Epidermal melanocyte (primary cell): ENCODE results near the gene LZTR1.
"Not testable (repeated sequence)": the region's sequence is repeated elsewhere in the genome, so short reads cannot be mapped to it uniquely, and the experiment has no call there.

Experiments used
- DNase-seq: peaks from one replicate; pipeline ENCODE4 v3.0.0; 2011; ENCODE audit warnings: low spot score; ENCODE audit not compliant: insufficient read length

LZTR1 gene

DNA sequence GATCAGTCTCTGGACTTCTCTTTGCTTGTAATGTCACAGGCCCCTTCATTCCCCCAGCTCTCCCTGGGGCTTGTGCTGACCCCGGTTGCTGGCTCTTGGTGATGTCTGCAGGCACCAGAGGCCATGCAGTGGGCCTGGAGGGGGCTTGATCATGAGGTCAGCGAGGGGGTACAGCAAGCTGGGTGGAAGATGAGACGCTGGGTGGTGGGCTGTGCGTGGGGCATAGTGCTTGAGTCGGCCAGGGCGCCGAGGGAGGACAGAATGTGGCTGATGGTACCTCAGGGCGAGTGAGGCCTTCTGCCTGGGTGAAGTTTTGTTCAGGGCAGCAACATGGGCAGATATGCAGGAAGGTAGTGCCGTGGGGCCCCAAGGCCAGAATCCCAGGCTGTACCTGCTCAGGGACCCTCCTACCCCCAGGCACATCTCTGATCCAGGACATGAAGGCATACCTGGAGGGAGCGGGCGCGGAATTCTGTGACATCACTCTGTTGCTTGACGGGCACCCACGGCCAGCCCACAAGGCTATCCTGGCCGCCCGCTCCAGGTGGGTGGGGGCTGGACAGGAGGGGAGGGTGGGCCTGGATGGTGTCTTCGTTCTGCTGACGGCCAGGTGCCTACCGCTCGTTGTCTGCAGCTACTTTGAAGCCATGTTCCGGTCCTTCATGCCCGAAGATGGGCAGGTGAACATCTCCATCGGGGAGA lies 13.4 kb downstream of the LZTR1 start:
- DNase-seq: no peak

DNA sequence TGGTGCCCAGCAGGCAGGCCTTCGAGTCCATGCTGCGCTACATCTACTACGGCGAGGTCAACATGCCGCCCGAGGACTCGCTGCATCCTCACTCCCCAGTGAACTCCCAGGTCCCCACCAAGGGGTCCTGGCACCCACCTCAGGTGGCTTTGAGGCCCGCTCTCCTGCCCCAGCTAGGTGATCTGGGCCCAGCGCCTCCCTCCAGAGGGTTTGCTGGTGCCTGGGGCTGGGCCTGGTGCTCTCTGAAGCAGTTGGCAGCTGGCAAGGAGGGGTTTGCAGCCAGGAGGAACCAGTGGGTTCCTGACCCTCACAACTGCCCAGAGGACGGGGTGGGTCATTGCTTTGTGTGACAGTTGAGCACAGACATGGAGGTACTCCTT lies 13.9 kb downstream of the LZTR1 start:
- no peak for DNase-seq

DNA sequence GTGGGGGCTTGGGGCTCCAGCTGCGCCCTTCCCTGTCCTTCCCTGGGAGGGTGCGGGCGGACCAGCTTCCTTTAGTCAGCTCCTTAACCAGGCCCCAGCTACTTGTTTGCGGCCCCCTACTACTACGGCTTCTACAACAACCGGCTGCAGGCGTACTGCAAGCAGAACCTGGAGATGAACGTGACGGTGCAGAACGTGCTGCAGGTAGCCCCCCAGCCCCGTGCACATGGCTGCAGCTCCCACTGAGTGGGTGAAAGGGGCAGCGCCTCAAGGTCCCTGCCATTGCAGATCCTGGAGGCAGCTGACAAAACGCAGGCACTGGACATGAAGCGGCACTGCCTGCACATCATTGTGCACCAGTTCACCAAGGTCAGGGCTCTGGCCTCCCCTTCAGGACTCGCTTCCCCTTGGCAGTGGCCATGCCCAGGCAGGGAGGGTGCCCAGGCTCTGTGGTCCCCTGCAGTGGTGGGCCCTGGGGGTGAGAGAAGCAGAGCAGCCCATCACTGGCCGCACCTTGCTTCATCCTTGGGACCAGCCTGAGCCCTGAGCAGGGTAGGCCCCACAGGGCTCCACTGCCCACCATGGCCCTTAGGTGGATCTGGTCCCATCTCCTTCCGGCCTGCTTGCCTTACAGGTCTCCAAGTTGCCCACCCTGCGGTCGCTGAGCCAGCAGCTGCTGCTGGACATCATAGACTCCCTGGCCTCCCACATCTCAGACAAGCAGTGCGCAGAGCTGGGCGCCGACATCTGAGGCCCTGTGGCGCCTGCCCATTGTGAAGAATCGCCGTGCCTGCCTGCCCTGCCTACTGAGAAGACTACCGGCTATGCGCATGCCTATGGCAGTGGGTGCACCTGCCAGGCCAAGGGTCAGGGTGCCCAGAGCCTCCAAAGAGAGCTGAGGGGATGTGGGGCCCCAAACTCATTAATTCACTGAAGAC lies 14.8 kb downstream of the LZTR1 start:
- DNase-seq: no peak

DNA sequence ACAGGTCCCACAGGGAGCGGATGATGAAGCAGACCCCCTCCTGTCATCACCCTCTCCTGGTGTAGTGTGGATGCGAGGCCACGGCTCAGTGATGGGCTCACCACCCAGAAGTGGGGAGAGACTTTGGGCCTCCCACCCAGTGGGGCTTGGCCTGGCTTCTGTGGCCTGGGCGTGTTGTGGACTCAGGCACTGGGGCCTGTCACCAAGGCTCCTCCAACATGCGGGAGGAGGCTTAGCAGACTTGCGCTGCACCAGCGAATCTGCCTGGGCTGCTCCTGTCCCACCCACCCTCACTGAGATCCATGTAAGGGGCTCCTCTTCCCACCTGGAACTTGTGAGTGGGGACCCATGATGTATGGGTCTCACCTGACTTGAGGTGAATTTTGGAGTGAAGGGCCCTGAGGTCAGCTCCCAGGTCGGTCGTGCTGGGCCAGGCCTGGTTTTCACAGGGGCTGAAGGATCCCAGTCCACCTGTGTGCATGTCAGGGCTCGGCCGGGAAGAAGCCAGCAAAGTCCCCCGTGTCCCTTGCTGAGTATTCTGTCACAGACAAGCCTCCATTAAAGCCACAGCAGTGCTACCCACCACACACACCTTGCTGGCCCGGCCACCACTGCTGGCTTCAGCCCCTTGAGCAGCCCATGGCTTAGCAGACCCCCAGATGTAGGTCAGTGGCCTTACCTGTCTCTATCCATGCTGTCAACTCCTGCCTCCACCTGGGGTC lies 15.6 kb downstream of the LZTR1 start:
- no peak for DNase-seq

DNA sequence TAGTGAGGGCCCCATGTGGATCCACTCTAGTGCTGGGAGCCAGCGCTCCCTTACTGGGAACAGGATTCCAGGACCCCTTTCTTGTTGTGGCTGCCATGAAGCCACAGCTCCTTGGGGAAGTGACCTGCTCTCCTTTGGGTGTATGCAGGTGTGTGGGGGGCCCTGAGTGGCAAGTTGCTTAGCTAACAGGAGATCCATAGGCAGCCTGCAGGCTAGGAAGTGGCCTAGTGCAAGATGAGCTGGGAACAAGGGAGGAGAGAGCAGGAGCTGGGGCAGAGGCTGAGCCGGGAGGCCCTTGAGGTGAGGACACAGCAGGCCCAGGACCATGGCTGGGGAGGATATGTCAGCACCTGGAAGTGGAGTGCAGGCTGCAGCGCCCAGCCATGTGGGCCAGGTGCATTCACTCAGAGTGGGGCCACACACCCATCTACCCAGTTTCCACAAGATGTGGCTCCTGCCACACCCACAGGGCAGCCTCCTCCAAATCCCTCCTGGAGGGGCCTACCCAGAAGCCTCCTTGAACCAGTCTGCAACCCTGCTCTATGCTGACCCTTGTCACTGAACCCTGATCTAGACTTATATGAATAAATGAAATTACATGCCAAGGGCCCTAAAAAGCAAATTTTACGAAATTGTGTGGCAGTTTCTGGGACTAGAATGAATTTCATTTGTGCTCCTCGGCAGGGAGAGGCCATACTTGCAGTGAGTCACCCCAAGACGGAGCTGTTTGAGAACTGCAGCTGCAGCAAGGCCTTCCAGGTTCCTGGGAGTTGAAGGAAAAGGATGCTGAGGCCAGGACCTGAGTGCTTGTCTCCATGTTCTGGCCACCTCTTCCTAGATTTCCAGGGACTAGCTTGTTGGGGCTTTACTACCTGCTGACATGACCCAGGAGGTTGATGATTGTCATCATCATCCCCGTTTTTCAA lies 16.6 kb downstream of the LZTR1 start:
- DNase-seq: no peak

DNA sequence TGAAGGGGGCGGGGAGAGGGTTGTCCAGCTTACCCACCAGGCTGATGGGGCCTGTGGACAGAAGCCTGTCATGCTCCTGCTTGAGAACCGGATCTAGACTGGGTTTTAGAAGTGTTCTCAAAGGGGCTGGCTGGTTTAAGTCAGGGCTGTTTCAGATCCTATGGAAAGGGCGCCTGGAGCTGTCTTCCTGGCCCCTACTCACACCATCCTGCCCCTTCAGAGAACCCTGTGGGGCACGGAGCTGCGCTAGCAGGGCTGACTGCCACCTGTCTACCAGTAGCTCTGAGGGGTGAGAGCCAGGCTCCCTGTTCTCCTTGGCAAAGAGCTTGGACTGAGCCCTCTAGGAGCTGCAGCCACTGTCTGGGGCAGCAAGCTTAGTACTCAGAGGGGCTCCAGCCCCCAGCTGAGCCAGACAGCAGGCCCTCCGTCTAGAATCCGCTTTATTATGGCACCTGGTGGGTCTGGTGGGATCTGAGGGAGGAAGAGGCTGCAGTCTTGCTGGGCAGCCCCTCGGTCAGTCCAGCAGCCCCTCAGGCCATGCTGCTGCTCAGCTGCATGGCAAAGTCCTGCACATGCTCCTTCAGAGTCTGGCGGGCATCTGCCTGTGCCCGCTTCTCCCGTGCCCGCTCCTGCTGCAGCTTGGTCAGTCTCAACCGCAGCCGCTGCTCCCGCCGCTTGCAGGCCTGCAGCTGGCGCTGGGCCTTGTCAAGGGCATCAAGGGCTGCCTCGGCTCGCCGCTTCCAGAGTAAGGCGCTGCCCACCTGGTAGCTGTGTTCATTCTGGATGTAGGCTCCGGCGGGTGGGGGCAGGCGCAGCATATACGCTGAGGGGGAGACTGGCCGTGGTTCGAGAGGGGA lies 17.5 kb downstream of the LZTR1 start:
- no peak for DNase-seq

DNA sequence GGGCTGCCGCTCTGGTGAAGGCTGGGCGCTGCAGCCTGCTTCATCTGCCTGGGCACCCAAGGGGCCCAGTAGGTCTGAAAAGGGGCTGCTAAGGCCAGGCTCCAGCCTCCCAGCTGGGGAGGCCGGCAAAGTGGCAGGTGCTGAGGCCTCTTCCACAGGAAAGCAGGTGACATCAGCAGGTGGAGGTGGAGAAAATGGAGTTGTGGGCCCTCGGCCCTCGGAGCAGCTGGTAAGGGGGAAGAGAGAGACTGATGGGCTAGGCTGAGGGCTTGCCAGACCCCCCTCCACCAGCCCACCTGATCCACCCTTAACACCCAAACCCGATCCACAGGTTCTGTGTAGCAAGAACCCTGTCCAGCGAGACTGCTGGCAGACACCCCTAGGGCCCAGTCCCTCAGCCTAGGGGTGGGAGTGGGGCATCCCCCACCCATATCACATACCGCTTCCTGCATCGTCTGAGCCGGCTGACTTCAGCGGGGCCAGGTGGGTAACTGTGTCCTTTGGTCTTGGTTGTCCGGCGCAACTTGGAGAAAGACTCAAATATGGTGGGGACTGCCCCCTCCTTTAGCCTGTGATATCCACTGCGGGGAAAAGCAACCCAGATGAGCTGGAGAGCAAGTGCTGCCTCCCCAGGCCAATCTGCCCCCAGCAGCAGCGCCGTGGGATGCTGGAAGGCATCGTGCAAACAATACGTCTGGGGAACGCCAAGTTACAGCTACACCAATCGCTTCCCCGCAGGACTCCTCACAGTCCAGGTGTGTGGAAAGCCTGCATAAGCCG lies 18.3 kb downstream of the LZTR1 start:
- no peak for DNase-seq

DNA sequence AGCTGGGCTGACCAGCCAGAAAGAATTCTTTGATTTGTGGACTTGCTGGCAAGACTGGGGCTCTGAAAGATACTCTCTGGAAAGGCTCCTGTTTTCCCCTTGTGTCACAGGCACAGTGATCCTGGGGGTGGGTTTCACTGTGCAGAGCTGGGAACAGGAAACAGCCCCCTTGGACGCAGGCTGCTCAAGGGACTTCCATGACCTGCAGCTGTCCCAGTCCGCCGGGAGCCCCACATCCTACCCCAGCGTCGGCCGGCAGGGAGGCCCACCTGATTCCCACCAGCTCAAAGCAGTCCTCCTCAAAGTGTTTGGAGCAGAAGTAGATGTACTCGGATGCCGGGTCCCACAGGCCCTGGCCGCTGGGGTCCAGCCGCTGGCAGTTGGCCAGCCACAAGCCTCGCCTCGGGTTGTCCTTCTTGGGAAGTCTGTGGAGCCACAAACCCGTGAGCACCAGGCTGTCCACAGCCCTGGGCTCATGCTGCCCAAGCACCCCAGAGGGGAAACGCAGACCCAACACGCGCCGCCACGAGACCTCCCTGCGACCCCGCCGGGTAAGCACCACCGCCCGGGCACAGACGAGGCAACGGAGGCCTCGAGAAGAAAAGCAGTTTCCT lies 19.0 kb downstream of the LZTR1 start:
- DNase-seq: no peak

DNA sequence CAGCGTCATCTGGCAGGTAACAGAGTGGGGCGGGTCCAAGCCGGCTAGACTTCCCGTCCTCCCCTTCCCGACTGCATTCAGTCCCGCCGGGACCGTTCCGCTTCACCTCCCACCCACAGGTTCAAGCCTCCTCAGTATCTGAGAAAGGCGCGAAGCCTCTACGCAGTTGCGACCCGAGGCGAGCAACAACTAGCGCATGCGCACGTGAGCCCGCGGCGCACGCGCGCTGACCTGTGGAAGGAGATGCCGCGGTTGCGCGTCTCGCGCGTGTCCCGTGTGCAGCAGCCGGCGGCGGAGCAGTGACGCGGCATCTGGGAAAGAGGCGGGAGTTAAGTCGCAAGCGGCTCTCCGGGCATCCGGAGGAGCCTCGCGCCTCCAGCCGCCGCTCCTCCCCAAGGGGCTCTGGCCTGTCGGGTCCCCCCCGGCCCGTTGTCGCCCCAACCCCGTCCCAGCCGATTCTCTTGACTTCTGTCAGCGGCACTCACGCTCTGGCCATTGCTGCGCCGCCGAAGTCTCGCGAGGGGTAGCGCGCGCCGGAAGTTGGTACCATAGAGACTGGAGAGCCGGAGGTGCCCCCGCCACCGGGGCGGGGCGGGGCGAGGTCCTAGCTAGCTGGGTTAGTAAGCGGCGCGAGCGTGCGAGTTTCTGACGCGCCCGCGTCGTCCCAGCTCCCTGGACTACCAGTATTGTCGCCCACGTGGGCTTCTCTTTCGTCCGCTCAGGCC lies 19.7 kb downstream of the LZTR1 start, which contains the start of gene THAP7:
TSS of gene THAP7 (minus strand) at position 518 of the 725 bp plus-strand sequence. CDS start at position 311, 207 bp downstream.
- DNase-seq: peak; percentile 79

DNA sequence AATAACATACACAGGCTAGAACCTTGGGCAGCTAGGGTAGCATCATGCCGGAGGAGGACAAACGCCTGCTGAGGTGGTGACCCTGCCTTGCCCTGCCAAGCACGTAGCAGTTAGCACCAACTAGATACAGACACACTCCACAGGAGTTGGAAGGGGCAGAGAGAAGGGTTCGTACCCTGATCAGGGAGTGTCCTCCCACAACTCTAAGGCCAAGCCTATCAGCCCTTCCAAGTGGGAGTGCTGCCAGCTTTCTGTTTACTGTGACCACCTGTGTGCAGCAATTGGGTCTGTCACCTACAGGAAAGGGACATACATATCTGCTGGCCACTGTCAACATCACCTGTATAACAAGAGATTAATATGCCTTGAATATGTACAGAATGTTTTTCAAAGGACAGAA lies 21.7 kb downstream of the LZTR1 start:
- no peak for DNase-seq

DNA sequence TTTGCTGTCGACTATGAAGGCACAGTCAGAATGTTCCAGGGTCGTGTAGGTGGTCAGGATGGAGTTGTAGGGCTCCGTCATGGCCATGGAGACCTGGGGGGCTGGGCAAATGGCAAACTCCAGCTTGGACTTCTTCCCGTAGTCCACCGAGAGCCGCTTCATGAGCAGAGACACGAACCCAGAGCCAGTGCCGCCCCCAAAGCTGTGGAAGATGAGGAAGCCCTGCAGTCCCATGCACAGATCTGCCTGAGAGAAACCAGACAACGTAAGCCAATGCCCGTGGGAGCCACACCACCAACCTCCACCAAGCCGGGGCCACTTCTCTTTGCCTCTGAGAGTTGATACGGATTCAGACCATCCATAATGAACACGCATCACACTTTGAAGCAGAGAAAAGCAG lies 27.1 kb downstream of the LZTR1 start:
- not testable (repeated sequence) for DNase-seq

DNA sequence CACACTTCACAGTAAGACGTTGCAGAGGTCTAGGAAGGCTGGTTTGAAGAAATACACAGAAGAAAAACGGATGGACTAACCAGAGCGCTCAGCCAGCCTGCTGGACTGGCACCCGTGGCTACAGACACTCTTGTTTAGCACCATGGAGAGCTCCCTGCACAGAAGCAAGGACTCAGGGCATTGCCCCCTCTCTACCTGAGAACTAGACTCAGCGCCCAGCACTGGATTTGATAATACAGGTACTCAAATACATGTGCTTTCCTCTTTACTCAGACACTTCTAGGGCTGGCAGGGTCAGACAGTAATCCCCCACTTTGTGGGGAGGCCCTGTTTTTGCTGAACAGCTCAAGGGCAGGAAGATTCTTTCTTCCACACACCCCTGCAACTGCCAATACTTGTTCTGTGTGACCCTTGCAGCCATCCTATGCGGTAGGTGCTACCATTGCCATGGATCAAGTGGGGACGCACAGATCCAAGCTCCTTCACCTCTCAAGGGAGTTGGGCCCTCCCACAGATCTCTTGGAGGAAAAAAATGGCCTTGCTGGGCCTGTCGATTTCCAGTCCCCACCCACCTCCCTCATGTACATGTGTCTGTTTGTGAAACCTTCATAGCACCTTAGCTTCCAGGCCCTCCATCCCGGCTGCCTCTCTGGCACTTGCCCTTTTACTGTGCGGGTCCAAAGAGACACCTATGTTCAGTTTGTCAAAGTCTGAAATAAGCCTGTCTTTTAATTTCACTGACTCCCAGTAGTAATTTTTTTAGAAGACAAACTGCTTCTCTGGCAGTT lies 27.7 kb downstream of the LZTR1 start:
- no peak for DNase-seq

DNA sequence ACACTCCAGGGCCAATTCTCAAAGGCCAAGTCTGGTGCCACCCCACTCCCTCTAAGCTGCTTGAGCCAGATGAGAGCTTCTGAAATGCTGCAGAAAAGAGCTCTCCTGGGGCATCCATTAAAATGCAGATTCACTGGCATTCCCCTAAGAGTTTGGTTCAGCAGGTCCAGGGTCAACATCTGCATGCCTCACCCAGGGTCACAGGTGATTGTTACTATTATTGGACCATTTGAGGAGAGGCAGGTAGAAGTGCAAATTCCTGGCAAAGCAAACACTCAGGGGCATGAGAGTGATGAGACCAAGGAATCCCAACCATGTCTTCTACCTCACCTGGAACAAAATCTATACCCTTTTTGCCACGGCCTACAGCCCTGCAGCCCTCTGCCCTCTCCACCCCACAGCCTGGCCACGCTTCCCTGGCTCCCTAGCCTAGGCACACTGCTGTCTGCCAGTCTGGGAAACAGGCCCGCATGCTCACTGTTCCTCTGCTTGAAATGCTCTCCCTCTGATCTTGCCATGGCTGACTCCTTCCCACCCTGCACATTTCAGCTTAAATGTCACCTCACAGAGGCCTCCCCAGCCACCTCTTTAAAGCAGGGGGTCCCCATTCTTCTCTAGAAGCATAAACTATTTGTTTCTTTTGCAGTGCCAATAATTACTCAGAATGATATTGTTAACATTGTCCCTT lies 28.5 kb downstream of the LZTR1 start:
- DNase-seq: no peak

DNA sequence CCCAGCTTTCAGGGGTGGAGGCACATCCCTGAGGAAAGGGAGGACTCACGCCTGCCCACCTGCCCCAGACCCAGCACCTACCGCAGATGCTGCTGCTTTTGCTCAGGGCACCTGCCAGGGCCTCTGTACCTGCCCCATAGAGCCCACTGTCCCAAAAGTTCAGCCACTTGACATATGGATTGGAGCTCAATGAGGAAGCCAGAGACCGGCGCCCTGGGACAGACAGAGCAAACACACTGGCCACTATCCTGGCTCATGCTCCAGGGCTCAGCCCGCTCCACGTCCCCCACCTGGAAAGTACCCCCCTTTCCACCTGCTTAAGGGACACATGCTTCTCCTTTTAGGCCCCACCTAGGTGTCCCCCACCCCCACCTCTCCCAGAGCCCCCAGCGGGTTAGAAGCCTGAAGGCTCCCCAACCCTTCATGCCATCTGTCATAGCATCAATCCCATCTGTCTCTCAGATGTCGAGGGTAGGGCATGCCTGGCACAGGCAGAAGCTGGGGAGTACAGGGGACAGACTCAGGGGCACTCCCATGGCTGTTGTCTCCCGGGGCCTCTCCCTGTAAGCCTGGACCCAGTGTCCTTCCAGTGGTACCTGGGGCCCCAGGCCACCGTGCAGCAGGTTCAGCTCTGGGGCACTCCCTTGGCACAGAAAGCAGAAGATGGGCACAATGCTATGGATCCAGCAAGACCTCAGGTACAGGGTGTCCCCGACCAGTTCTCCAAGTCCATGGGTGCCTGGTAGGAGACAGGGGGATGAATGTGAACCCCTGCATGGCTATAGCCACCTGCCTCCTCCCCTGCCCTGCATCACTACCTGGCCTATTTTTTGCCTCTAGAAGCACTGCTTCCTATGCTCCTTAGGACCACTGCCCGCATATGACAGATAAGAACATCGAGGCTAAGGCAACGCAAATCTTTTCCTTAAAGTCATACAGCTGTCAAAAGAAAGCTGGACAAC lies 30.6 kb downstream of the LZTR1 start:
- no peak for DNase-seq

DNA sequence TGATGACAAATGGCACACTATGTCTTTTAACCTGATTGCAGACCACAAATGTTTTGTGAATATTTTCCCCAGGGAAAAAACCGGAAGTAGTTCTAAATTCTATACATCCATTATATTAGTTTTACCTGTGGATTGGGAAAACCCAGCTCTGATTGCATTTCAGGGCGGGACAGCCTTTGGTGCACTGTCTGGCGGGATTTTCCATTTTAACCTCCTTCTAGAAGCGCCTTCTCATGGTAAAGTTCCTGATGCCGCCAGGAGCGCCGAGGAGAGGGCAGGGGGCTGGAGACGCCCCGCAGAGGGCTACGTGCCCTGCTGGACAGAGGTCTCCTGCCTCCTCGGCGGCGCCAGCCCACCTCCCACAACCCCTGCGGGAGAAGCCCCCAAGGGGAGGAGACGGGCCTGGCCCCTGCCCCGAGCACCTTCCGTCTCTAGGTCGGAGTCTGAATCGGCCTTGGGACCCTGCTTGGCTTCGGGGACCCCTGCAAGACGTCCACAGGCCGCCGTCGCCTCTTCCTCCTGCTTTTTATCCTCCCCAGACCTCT lies 31.6 kb downstream of the LZTR1 start:
- no peak for DNase-seq
